ENCODE measurements around the gene CUTC.

The CUTC gene

GRCh38 chr10:99732033-99732842 lies at the start of gene CUTC, which contains the start of gene COX15:
Gene CUTC (plus strand): TSS chr10:99732234. CDS start chr10:99732349, 115 bp downstream.
Gene COX15 (minus strand): TSS chr10:99732127. CDS start chr10:99732049, 78 bp downstream.
- peak within 1 kb of the TSS; percentile 93 for H3K4me3 ChIP-seq (replicated peaks; ENCODE audit: low read depth, low read length)
- peak; percentile 26 for TF ChIP-seq CTCF (IDR thresholded peaks at IDR 0.05; ENCODE audit: low read length, missing control alignments)
- peak; percentile 97 for DNase-seq (ENCODE audit: low read depth)

GRCh38 chr10:99682752-99683151 lies 49.3 kb upstream of the CUTC start:
- peak; percentile 12 for DNase-seq (ENCODE audit: low read depth)
- H3K4me3 ChIP-seq (replicated peaks; ENCODE audit: low read depth, low read length), result no peak overlapping the region
- no peak for TF ChIP-seq CTCF (IDR thresholded peaks at IDR 0.05; ENCODE audit: low read length, missing control alignments)

GRCh38 chr10:99685597-99685967 lies 46.5 kb upstream of the CUTC start:
- DNase-seq (ENCODE audit: low read depth), result no peak
- no peak overlapping the region for H3K4me3 ChIP-seq (replicated peaks; ENCODE audit: low read depth, low read length)
- no peak for TF ChIP-seq CTCF (IDR thresholded peaks at IDR 0.05; ENCODE audit: low read length, missing control alignments)

- no peak for TF ChIP-seq CTCF (IDR thresholded peaks at IDR 0.05; ENCODE audit: low read length, missing control alignments)
- no peak overlapping the region for H3K4me3 ChIP-seq (replicated peaks; ENCODE audit: low read depth, low read length)
- no peak for DNase-seq (ENCODE audit: low read depth)
Observed at GRCh38 chr10:99689461-99689860, 42.6 kb upstream of the CUTC start.

- DNase-seq (ENCODE audit: low read depth), result peak; percentile 47
- no peak for TF ChIP-seq CTCF (IDR thresholded peaks at IDR 0.05; ENCODE audit: low read length, missing control alignments)
- H3K4me3 ChIP-seq (replicated peaks; ENCODE audit: low read depth, low read length), result no peak overlapping the region
Observed at GRCh38 chr10:99693933-99694583, 38.0 kb upstream of the CUTC start.

- no peak overlapping the region for H3K4me3 ChIP-seq (replicated peaks; ENCODE audit: low read depth, low read length)
- DNase-seq (ENCODE audit: low read depth), result no peak
- TF ChIP-seq CTCF (IDR thresholded peaks at IDR 0.05; ENCODE audit: low read length, missing control alignments), result no peak
Observed at GRCh38 chr10:99695761-99696160, 36.3 kb upstream of the CUTC start.

All from fibroblast of pulmonary artery (primary cell).